A673 (cell line): ENCODE measurements around the gene USO1. TPM values are rescaled to one million over a fixed set of nuclear protein-coding genes. Genes with fewer than 3 reads are reported as not detected.
"Not testable (repeated sequence)": the region's sequence is repeated elsewhere in the genome, so short reads cannot be mapped to it uniquely, and the experiment has no call there.

Source experiments
- BruUV-seq: library from RNA; stranded (reverse); fragments of 400-500 nt; replicated peaks from 2 replicates; lab custom pipeline; 2021; lab: Mats Ljungman, UMichigan
- CTCF ChIA-PET: fragments of 300-600 bp; sonication (Branson Sonifier 250); formaldehyde crosslinking; loops from one replicate; lab custom pipeline; 2022; ENCODE audit warnings: antibody characterized with exemption; lab: Charles Lee
- POLR2A ChIA-PET: fragments of 300-600 bp; sonication (Branson Sonifier 250); formaldehyde crosslinking; loops from one replicate; lab custom pipeline; 2022; ENCODE audit warnings: antibody characterized with exemption; ENCODE audit not compliant: low non-redundant PET; lab: Charles Lee
- DNase-seq: peaks from one replicate; pipeline ENCODE4 v3.0.0-alpha.2; 2015; ENCODE audit warnings: low spot score
- H3K27ac ChIP-seq: fragments of 200-600 bp; sonication (generic); 2 replicates; pipeline ENCODE4 v1.5.1; 2016; ENCODE audit warnings: mixed run types, low read depth, mild to moderate bottlenecking, mixed read lengths, antibody characterized with exemption, low read length; ENCODE audit not compliant: poor library complexity, severe bottlenecking
- H3K27me3 ChIP-seq: fragments of 200-600 bp; sonication (generic); replicated peaks from 2 replicates; pipeline ENCODE4 v1.6.1; 2017; ENCODE audit warnings: mixed run types, low read depth, mild to moderate bottlenecking, mixed read lengths, antibody characterized with exemption, low read length; ENCODE audit not compliant: insufficient read depth, poor library complexity
- H3K36me3 ChIP-seq: fragments of 200-600 bp; sonication (generic); 2 replicates; pipeline ENCODE4 v1.6.1; 2016; ENCODE audit warnings: mixed run types, mild to moderate bottlenecking, mixed read lengths, antibody characterized with exemption, low read length; ENCODE audit not compliant: insufficient read depth, poor library complexity, severe bottlenecking
- H3K4me1 ChIP-seq: fragments of 200-600 bp; sonication (generic); 2 replicates; pipeline ENCODE4 v1.6.1; 2017; ENCODE audit warnings: mixed run types, mild to moderate bottlenecking, mixed read lengths, antibody characterized with exemption, low read length; ENCODE audit not compliant: insufficient read depth, poor library complexity, severe bottlenecking
- H3K4me3 ChIP-seq: fragments of 200-600 bp; sonication (generic); 2 replicates; pipeline ENCODE4 v1.5.1; 2016; ENCODE audit warnings: low read depth, mixed run types, mild to moderate bottlenecking, mixed read lengths, low read length; ENCODE audit not compliant: poor library complexity, severe bottlenecking
- H3K9me3 ChIP-seq: fragments of 200-600 bp; sonication (generic); 2 replicates; pipeline ENCODE4 v1.6.1; 2016; ENCODE audit warnings: mixed run types, low read depth, mild to moderate bottlenecking, mixed read lengths, antibody characterized with exemption, low read length; ENCODE audit not compliant: poor library complexity, severe bottlenecking
- CTCF ChIP-seq: fragments of 300-800, 200-600 bp; sonication (generic); conservative IDR thresholded peaks from 2 replicates; pipeline ENCODE4 v1.5.1; 2017; ENCODE audit warnings: low read depth, mild to moderate bottlenecking, antibody characterized with exemption, low read length, moderate library complexity, mixed read lengths
- EZH2 ChIP-seq: fragments of 200-600 bp; sonication (generic); IDR thresholded peaks from 2 replicates; pipeline ENCODE4 v1.6.1; 2017; ENCODE audit warnings: borderline replicate concordance, low read depth, mild to moderate bottlenecking, mixed read lengths, antibody characterized with exemption, low read length; ENCODE audit not compliant: poor library complexity, severe bottlenecking
- intact Hi-C: fragments of 100-400 bp; cut with micrococcal nuclease; formaldehyde crosslinking; loops from one replicate; pipeline ENCODE4 v1.10.0; 2022; ENCODE audit not compliant: unreplicated experiment
- total RNA-seq: library from RNA; stranded (reverse); gene quantifications from 2 replicates; pipeline ENCODE4 v1.2.3, GENCODE V29; 2021

USO1 gene
- total RNA-seq, 1 experiment from 2014 or later, result 35.6 TPM

- ChIA-PET CTCF (interaction anchor here (0.6 to 1.7 kb wide), 5 partner anchors 8 to 995 kb away, joined by 3 to 5 read pairs (median 3); no protein-coding TSS in a partner anchor), POLR2A (interaction anchor here (0.6 to 0.7 kb wide), 2 partner anchors 9 to 124 kb away, joined by 4 to 8 read pairs; no protein-coding TSS in a partner anchor)
- Histone ChIP-seq H3K4me3 (peak overlapping the region; percentile 84), H3K36me3 (no peaks in the 10 kb centered on the region), H3K27me3 (no peaks in the 10 kb centered on the region), H3K9me3 (no peaks in the 10 kb centered on the region), H3K27ac (peak overlapping the region; percentile 89), H3K4me1 (no peaks in the 10 kb centered on the region)
- TSS peak; percentile 81 for BruUV-seq
- intact Hi-C loops, result loop anchor here (5.0 kb wide), 1 partner anchor 51 kb away; the partner anchor contains the start of gene G3BP2
- no peak for DNase-seq
- no peak for TF ChIP-seq CTCF
- no peak for TF ChIP-seq EZH2
Measured at GRCh38 chr4:75723163-75724065, 963 bp upstream of the USO1 start.

GRCh38 chr4:75724867-75725724, 719 bp downstream of the USO1 start:
- CTCF ChIA-PET, result interaction anchor here (0.7 to 1.7 kb wide), 3 partner anchors 15 to 141 kb away, joined by 3 read pairs; no protein-coding TSS in a partner anchor
- TSS peak; percentile 66 for BruUV-seq
- H3K27ac ChIP-seq, result peak overlapping the region; percentile 89
- intact Hi-C loops, result loop anchor here (5.0 kb wide), 1 partner anchor 53 kb away; the partner anchor contains the start of gene G3BP2
- H3K9me3 ChIP-seq, result no peaks in the 10 kb centered on the region
- peak; percentile 49 for DNase-seq
- no peaks in the 10 kb centered on the region for H3K27me3 ChIP-seq
- TF ChIP-seq EZH2, result no peak
- TF ChIP-seq CTCF, result no peak
- POLR2A ChIA-PET, result no interaction called here
- no peaks in the 10 kb centered on the region for H3K4me1 ChIP-seq
- H3K4me3 ChIP-seq, result peak overlapping the region; percentile 84
- H3K36me3 ChIP-seq, result no peaks in the 10 kb centered on the region

GRCh38 chr4:75725942-75726538, 1.7 kb downstream of the USO1 start:
- H3K4me1 ChIP-seq, H3K36me3 ChIP-seq, DNase-seq, H3K9me3 ChIP-seq, POLR2A ChIA-PET, intact Hi-C loops, H3K27ac ChIP-seq, BruUV-seq, CTCF ChIA-PET, H3K27me3 ChIP-seq: not testable (repeated sequence)
- H3K4me3 ChIP-seq, result peak overlapping the region; percentile 84
